GM12874 (cell line): Measurements from ENCODE around the gene CEACAM21.

ENCODE experiments used
- TF ChIP-seq, protein P1 (sequence below): IDR thresholded peaks from 2 replicates; pipeline ENCODE4 v1.5.1; 2011; ENCODE audit warnings: low read depth, mild to moderate bottlenecking, control low read depth, low read length, moderate library complexity; ENCODE audit not compliant: insufficient read depth

The CEACAM21 gene

DNA sequence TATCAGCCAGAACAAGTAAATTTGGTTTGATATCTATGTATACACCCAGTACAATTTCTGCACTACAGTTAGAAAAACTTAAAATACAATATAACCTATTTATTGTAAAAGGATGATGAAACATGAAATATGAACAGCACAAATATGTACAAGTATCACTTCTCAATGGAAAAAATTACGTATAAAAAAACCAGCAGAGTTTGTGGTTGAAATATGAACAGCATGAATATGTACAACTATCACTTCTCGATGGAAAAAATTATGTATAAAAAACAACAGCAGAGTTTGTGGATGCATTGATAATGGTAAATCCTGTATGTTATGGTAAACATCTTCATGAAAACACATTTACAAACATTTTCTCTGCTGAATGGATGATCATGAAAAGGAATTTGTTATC, 32.4 kb upstream of the CEACAM21 start:
- TF ChIP-seq, protein P1, sequence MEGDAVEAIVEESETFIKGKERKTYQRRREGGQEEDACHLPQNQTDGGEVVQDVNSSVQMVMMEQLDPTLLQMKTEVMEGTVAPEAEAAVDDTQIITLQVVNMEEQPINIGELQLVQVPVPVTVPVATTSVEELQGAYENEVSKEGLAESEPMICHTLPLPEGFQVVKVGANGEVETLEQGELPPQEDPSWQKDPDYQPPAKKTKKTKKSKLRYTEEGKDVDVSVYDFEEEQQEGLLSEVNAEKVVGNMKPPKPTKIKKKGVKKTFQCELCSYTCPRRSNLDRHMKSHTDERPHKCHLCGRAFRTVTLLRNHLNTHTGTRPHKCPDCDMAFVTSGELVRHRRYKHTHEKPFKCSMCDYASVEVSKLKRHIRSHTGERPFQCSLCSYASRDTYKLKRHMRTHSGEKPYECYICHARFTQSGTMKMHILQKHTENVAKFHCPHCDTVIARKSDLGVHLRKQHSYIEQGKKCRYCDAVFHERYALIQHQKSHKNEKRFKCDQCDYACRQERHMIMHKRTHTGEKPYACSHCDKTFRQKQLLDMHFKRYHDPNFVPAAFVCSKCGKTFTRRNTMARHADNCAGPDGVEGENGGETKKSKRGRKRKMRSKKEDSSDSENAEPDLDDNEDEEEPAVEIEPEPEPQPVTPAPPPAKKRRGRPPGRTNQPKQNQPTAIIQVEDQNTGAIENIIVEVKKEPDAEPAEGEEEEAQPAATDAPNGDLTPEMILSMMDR: no peak

DNA sequence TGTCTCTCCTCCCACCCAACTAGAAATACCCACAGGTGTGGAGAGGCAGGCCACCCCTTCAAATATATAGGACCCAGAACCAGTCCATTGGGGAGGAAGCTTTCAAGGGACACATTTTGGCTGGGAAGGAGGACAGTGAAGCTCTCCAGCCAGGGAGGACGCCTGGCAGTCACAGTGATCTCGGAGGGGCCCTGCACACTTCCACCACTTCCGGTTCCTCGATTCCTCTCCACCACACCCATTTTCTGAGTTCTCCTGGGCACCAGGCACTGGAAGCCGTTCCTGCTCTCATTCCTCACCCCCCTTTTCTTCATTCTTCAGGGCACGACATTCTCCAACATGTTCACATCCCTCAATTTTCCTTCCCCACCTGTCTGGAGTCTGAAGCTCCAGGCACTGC, 30.4 kb upstream of the CEACAM21 start:
- TF ChIP-seq, protein P1: no peak

DNA sequence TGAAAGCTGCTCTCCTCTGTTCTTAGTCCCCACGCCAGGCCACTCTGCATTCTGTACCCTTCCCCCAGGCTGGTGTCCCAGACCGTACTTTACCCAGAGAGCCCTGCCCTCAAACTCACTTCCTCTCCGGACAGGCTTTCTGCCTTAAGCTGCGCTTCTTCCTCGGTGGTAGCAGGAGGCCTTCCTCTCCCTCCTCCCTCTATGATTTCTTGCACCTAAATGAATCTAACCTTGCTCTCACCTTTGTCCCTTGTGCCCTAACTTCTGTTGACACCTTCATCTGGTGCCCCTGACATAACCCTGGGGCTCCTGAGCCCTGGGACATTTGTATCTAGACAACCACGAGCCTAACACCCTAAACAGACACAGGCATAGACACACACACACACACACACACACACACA, 29.6 kb upstream of the CEACAM21 start:
- TF ChIP-seq, protein P1: no peak

DNA sequence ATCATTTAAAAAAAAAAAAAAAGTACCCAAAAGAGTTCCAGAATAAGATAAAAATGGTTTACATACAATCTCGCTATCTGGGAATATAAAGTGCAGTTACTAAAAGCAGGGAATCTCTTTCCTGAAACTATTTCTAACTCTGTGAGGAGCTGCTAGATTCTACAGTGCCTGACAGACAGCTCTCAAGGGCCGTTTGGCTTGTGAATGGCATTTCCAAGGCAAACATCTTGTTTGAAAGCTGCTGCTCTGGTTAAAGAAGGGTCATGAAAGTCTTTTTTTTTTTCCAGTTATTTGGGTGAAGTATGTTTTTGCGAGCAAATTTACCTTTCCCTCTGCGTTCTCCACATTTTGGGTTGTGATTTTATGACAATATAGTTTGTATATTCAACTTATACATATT, 29.0 kb upstream of the CEACAM21 start:
- TF ChIP-seq, protein P1: no peak

DNA sequence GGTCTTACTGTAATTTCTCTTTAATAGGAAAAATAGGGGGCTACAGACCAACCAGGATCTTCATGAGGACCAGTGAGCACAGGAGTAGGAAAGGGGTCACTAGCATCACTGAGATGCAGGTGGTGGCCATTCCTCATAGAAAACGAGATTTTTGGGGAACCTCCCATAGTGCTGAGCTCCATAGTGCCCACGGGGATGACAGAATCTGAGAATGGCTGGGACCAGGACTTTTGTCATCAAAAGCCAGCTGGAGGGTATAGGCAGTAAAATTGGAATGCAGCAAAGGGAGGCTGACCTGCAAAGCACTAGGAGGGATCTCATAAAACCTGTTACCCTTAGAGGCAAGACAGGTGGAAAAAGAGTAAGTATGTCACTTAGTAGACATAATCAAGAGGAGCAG, 28.4 kb upstream of the CEACAM21 start:
- TF ChIP-seq, protein P1: no peak

DNA sequence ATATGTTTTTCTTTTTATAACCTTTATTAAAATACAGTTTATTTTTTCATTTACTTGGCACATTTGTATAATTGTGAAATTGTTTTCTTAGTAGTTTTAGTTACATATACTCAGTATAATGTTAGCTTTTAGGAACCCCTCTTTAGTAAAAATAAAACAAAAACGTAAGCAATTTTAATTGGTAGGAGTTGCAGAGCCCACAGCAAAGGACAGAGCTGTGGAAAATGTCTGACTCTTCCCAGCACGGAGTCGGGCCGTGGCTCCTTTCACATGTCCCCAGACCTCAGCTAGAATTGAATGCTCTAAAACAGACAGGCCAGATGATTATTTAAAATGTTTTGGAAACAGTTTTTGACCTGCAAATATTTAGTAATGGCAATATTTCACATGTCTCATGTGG, 27.9 kb upstream of the CEACAM21 start:
- TF ChIP-seq, protein P1: no peak

DNA sequence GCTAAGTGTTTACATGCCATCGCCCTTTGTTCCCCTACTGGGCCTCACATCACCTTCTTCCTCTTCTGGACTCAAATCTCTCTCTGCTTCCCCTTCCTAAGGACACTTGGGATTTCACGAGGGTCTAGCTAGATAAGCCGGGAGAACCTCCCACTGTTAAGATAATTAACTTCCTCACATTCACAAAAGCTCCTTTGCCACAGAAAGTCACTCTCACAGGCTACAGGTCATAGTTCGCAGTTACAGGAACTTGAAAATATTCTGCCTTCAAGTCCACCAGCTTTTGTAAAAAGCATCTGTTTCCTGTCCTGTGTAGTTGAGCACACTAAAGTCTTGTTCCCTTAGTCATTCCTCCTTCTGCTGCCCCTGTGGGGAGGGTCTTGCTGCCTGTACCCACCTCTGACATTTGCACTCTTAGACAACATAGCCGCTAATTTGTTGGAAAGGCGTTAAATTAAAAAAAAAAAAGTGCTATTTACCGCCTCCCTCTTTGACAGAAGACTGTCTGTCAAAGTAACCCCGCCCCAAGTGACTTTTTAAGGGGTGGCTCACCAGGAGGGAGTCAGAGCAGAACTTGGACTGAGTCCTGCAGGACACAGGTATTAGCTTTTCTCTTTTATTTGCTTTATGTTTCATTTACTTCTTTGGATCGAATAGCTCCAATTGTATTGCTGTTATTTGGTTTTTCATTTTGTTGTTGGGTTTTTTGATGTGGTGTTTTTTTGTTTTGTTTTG, 26.8 kb upstream of the CEACAM21 start:
- TF ChIP-seq, protein P1: no peak
